Fibroblast of mammary gland (primary cell): Measurements from ENCODE around the gene COPB1.

ENCODE experiments used
- DNase-seq: peaks from one replicate; pipeline ENCODE4 v3.0.0-alpha.2; 2010; ENCODE audit warnings: low read depth
- H3K4me3 ChIP-seq: 2 replicates; pipeline ENCODE4 v1.5.1; 2011; ENCODE audit warnings: low read depth, mild to moderate bottlenecking, low read length, moderate library complexity; ENCODE audit not compliant: control insufficient read depth
- TF ChIP-seq, protein P1 (sequence below): conservative IDR thresholded peaks from 2 replicates; pipeline ENCODE4 v1.5.1; 2011; ENCODE audit warnings: low read depth, low read length, inconsistent platforms; ENCODE audit not compliant: control insufficient read depth, insufficient read depth

The COPB1 gene, protein sequence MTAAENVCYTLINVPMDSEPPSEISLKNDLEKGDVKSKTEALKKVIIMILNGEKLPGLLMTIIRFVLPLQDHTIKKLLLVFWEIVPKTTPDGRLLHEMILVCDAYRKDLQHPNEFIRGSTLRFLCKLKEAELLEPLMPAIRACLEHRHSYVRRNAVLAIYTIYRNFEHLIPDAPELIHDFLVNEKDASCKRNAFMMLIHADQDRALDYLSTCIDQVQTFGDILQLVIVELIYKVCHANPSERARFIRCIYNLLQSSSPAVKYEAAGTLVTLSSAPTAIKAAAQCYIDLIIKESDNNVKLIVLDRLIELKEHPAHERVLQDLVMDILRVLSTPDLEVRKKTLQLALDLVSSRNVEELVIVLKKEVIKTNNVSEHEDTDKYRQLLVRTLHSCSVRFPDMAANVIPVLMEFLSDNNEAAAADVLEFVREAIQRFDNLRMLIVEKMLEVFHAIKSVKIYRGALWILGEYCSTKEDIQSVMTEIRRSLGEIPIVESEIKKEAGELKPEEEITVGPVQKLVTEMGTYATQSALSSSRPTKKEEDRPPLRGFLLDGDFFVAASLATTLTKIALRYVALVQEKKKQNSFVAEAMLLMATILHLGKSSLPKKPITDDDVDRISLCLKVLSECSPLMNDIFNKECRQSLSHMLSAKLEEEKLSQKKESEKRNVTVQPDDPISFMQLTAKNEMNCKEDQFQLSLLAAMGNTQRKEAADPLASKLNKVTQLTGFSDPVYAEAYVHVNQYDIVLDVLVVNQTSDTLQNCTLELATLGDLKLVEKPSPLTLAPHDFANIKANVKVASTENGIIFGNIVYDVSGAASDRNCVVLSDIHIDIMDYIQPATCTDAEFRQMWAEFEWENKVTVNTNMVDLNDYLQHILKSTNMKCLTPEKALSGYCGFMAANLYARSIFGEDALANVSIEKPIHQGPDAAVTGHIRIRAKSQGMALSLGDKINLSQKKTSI

GRCh38 chr11:14499560-14500180, at the start of gene COPB1:
Gene COPB1, minus strand, starts transcription at chr11:14499811. Its CDS starts 883 bp downstream, at chr11:14498928.
- H3K4me3 ChIP-seq = peak within 1 kb of the TSS; percentile 98
- DNase-seq = peak; percentile 95
- TF ChIP-seq, protein P1, sequence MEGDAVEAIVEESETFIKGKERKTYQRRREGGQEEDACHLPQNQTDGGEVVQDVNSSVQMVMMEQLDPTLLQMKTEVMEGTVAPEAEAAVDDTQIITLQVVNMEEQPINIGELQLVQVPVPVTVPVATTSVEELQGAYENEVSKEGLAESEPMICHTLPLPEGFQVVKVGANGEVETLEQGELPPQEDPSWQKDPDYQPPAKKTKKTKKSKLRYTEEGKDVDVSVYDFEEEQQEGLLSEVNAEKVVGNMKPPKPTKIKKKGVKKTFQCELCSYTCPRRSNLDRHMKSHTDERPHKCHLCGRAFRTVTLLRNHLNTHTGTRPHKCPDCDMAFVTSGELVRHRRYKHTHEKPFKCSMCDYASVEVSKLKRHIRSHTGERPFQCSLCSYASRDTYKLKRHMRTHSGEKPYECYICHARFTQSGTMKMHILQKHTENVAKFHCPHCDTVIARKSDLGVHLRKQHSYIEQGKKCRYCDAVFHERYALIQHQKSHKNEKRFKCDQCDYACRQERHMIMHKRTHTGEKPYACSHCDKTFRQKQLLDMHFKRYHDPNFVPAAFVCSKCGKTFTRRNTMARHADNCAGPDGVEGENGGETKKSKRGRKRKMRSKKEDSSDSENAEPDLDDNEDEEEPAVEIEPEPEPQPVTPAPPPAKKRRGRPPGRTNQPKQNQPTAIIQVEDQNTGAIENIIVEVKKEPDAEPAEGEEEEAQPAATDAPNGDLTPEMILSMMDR = no peak

- no peak for DNase-seq
- H3K4me3 ChIP-seq = no peak overlapping the region
- TF ChIP-seq, protein P1 = no peak
Observed at GRCh38 chr11:14547440-14547839, 47.8 kb upstream of the COPB1 start.

GRCh38 chr11:14546672-14547071, 47.1 kb upstream of the COPB1 start:
- DNase-seq = no peak

GRCh38 chr11:14544611-14545010, 45.0 kb upstream of the COPB1 start:
- DNase-seq = peak; percentile 74
- TF ChIP-seq, protein P1 = no peak
- no peak overlapping the region for H3K4me3 ChIP-seq

More at GRCh38 chr11:14546672-14547071, 47.1 kb upstream of the COPB1 start:
- TF ChIP-seq, protein P1 = no peak
- H3K4me3 ChIP-seq = no peak overlapping the region

DNA sequence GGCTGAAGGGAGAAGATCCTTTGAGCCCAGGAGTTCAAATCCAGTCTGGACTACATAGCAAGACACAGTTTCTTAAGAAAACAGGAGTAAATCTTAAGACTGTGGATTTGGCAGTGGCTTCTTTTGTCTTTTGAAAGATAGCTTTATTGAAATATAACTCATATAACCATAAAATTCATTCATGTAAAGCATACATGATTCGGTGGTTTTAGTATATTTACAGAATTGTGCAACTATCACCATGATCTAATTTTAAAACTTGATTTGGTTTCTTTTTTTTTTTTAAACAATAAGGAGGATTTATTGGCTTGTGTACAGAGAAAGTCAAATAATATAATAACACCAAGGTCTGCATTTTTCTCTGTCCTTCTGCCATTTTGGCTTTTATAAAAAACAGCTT, 43.6 kb upstream of the COPB1 start:
- H3K4me3 ChIP-seq = no peak overlapping the region
- no peak for DNase-seq

GRCh38 chr11:14542324-14542723, 42.7 kb upstream of the COPB1 start:
- no peak for DNase-seq
- H3K4me3 ChIP-seq = no peak overlapping the region
- TF ChIP-seq, protein P1 = no peak

More for the DNA sequence above, 43.6 kb upstream of the COPB1 start:
- TF ChIP-seq, protein P1 = no peak
